Retinal pigment epithelial cell (primary cell): ENCODE results near the gene COTL1.

Source experiments
- DNase-seq: peaks from one replicate; pipeline ENCODE4 v3.0.0-alpha.2; 2010; ENCODE audit warnings: low read depth
- H3K4me3 ChIP-seq: 2 replicates; pipeline ENCODE4 v1.5.1; 2011; ENCODE audit warnings: mild to moderate bottlenecking, low read length, control low read depth, moderate library complexity
- CTCF ChIP-seq: conservative IDR thresholded peaks from 2 replicates; pipeline ENCODE4 v1.5.1; 2011; ENCODE audit warnings: low read depth, low read length, control low read depth, inconsistent platforms

Gene COTL1

DNA sequence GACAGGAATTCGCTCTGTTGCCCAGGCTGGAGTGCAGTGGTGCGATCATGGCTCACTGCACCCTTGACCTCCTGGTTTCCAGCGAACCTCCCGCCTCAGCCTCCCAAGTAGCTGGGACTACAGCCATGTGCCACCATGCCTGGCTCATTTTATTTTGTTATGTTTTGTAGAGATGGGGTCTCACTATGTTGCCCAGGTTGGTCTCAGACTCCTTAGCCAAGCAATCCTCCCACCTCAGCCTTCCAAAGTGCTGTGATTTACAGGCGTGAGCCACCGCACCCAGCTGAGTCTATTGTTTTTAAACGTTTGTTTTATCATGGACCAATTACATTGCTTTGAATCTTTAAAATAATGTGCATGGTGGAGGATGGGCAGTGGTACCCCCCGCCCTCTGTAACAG is 28.9 kb downstream of the COTL1 start:
- H3K4me3 ChIP-seq: no peak overlapping the region
- TF ChIP-seq CTCF: no peak

GRCh38 chr16:84585886-84586285 is 32.0 kb downstream of the COTL1 start:
- no peak overlapping the region for H3K4me3 ChIP-seq
- no peak for DNase-seq
- no peak for TF ChIP-seq CTCF

More for the DNA sequence above, 28.9 kb downstream of the COTL1 start:
- no peak for DNase-seq

DNA sequence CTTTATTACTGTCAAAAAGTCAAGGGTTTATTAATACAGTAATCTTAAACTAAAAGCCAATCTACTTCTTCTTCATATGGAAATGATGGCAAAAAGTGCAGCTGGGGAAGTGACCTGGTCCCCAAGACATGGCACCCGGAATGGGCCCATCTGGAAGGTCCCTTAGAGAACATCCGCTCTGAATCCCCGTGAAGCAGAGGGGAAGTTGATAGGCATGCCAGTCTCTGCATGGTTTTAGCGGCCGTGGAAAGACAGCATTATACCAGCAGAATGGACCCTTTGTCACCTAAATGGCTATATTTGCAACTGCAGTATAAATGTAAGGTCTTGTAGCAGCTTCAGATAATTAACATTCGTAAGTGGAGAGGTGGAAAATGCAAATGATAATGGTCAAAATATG is 32.4 kb downstream of the COTL1 start:
- DNase-seq: no peak
- no peak for TF ChIP-seq CTCF
- no peak overlapping the region for H3K4me3 ChIP-seq

- DNase-seq: no peak
- H3K4me3 ChIP-seq: no peak overlapping the region
- no peak for TF ChIP-seq CTCF
These were observed 33.2 kb downstream of the COTL1 start for GRCh38 chr16:84584678-84585077.

- DNase-seq: no peak
- TF ChIP-seq CTCF: no peak
- H3K4me3 ChIP-seq: no peak overlapping the region
These were observed 33.9 kb downstream of the COTL1 start for GRCh38 chr16:84583995-84584394.

DNA sequence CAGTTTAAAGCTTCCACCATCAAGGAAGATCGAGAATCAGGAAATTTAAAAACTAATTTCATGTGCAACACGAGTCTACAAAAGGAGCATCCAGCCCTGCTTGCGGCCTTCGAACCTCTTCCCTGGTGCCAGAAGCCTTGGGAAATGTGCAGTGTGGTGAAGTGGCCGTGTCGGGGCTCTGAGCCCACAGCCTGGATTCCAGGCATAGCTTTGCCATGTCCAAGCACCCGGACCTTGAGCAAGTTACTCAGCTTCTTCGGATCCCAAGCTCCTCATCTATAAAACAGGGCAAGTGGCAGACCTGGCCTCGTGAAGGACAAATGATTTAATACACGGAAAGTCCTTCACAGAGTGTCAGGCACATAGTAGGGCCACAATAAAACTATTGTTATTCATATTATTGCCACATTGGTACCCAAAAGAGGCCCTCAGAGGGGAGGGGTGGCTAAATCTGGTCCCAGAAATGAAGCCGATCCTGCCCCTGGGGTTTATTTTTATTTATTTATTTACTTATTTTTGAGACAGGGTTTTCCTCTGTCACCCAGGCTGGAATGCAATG is 34.8 kb downstream of the COTL1 start:
- no peak for TF ChIP-seq CTCF
- H3K4me3 ChIP-seq: no peak overlapping the region
- no peak for DNase-seq

- DNase-seq: no peak
- H3K4me3 ChIP-seq: no peak overlapping the region
- no peak for TF ChIP-seq CTCF
These were observed 36.7 kb downstream of the COTL1 start for GRCh38 chr16:84581158-84581557.
